Keratinocyte (primary cell): ENCODE results near the gene UBR3. TPM values are rescaled to one million over a fixed set of nuclear protein-coding genes. Genes with fewer than 3 reads are reported as not detected.

Experiments used
- DNase-seq: peaks from one replicate; pipeline ENCODE4 v3.0.0-alpha.2; 2011; ENCODE audit warnings: low read depth, missing footprints, low spot score
- FAIRE-seq: peaks from 2 replicates; lab custom pipeline; 2011; peaks lifted over from hg19 to GRCh38; lab: Jason Lieb, UNC
- H2AFZ ChIP-seq: 2 replicates; pipeline ENCODE4 v1.6.0; 2012; ENCODE audit warnings: low read length, control low read depth, inconsistent platforms; ENCODE audit not compliant: control insufficient read depth
- H3K27ac ChIP-seq: 2 replicates; pipeline ENCODE4 v1.5.1; 2011; ENCODE audit warnings: low read length; ENCODE audit not compliant: control insufficient read depth, insufficient read depth
- H3K27me3 ChIP-seq: 3 replicates; pipeline ENCODE4 v1.6.0; 2011; ENCODE audit warnings: low read length; ENCODE audit not compliant: control insufficient read depth, insufficient read depth; ENCODE audit errors: extremely low read depth
- H3K36me3 ChIP-seq, 2 experiments: 2 replicates in 1 of 2; 3 replicates in 1 of 2; pipeline ENCODE4 v1.5.1; 2011; ENCODE audit warnings: low read length in 2 of 2, mild to moderate bottlenecking in 1 of 2; ENCODE audit not compliant: control insufficient read depth in 2 of 2, insufficient read depth in 2 of 2; ENCODE audit errors: extremely low read depth in 1 of 2
- H3K4me1 ChIP-seq: 3 replicates; pipeline ENCODE4 v1.5.1; 2011; ENCODE audit warnings: low read length; ENCODE audit not compliant: control insufficient read depth, insufficient read depth; ENCODE audit errors: extremely low read depth
- H3K4me2 ChIP-seq: 3 replicates; pipeline ENCODE4 v1.6.0; 2011; ENCODE audit warnings: low read depth, low read length; ENCODE audit not compliant: control insufficient read depth, insufficient read depth; ENCODE audit errors: extremely low read depth
- H3K4me3 ChIP-seq, 3 experiments: fragments of 200-600 bp in 1 of 3; sonication (generic) in 1 of 3; 2 replicates in 2 of 3; 3 replicates in 1 of 3; pipeline ENCODE4 v1.5.1; 2011 to 2016; ENCODE audit warnings: low read length in 3 of 3, mild to moderate bottlenecking in 3 of 3, control low read depth in 2 of 3, inconsistent platforms in 1 of 3, low read depth in 1 of 3, mixed read lengths in 1 of 3, mixed run types in 1 of 3, moderate library complexity in 1 of 3; ENCODE audit not compliant: control insufficient read depth in 2 of 3, insufficient read depth in 2 of 3; ENCODE audit errors: extremely low read depth in 1 of 3
- H3K79me2 ChIP-seq: 2 replicates; pipeline ENCODE4 v1.6.0; 2012; ENCODE audit warnings: low read length; ENCODE audit not compliant: control insufficient read depth, insufficient read depth
- H3K9ac ChIP-seq: 3 replicates; pipeline ENCODE4 v1.6.0; 2011; ENCODE audit warnings: low read length; ENCODE audit not compliant: control insufficient read depth, insufficient read depth; ENCODE audit errors: extremely low read depth
- H3K9me1 ChIP-seq: 3 replicates; pipeline ENCODE4 v1.6.0; 2011; ENCODE audit warnings: low read length; ENCODE audit not compliant: control insufficient read depth, insufficient read depth; ENCODE audit errors: extremely low read depth
- H3K9me3 ChIP-seq: 2 replicates; pipeline ENCODE4 v1.5.1; 2012; ENCODE audit warnings: low read depth, low read length; ENCODE audit not compliant: control insufficient read depth
- H4K20me1 ChIP-seq: 3 replicates; pipeline ENCODE4 v1.6.0; 2011; ENCODE audit warnings: low read length; ENCODE audit not compliant: control insufficient read depth, insufficient read depth; ENCODE audit errors: extremely low read depth
- EZH2 ChIP-seq: IDR thresholded peaks from one replicate; pipeline ENCODE4 v1.6.1; 2012; ENCODE audit warnings: inconsistent platforms, mild to moderate bottlenecking, low read length, moderate library complexity
- dilution Hi-C: fragments of 300-500 bp; cut with MboI; formaldehyde crosslinking; loops from one replicate; pipeline ENCODE4 v1.7.0; 2020; ENCODE audit warnings: low sequenced_read_pairs; ENCODE audit not compliant: extremely low pct_ligation_motif_present
- polyA plus RNA-seq, 5 experiments: library from polyadenylated mRNA; depleted of rRNA in 3 of 5; stranded (reverse) in 3 of 5; stranded (forward) in 1 of 5; unstranded in 1 of 5; fragments of >200 nt; gene quantifications; 1 replicate in 1 of 5; 2 replicates in 3 of 5; 3 replicates in 1 of 5; pipeline versions ENCODE4 v1.2.1 to v1.2.3, GENCODE V29; 2011 to 2012; ENCODE audit warnings: missing spikeins in 2 of 5, low read depth in 1 of 5, low replicate concordance in 1 of 5
- TF ChIP-seq, protein P1 (sequence below), 3 experiments: IDR thresholded peaks in 1 of 3; conservative IDR thresholded peaks in 1 of 3; optimal IDR thresholded peaks in 1 of 3; 2 replicates in 2 of 3; 3 replicates in 1 of 3; pipeline versions ENCODE3 to v1.5.1; 2011; ENCODE audit warnings: low read length in 3 of 3, mild to moderate bottlenecking in 3 of 3, moderate library complexity in 2 of 3, control low read depth in 1 of 3, inconsistent platforms in 1 of 3; ENCODE audit not compliant: insufficient read depth in 2 of 3; ENCODE audit errors: extremely low read depth in 1 of 3

UBR3 gene
- polyA plus RNA-seq, 1 donor (not counting 4 experiments of a cell fraction or from before 2014, with no cell fraction given) = 14.7 TPM

- H3K9ac ChIP-seq = no peak overlapping the region
- dilution Hi-C loops = no loop called here
- FAIRE-seq (no peak), DNase-seq (no peak)
- H3K4me2 ChIP-seq = no peak overlapping the region
- no peaks in the 10 kb centered on the region for H3K9me1 ChIP-seq
- no peaks in the 10 kb centered on the region for H3K36me3 ChIP-seq
- H4K20me1 ChIP-seq = no peaks in the 10 kb centered on the region
- H3K27ac ChIP-seq = no peak overlapping the region
- H3K79me2 ChIP-seq = no peaks in the 10 kb centered on the region
- no peak overlapping the region for H2AFZ ChIP-seq
- H3K4me1 ChIP-seq = no peaks in the 10 kb centered on the region
- no peak for TF ChIP-seq EZH2
- TF ChIP-seq, protein P1, sequence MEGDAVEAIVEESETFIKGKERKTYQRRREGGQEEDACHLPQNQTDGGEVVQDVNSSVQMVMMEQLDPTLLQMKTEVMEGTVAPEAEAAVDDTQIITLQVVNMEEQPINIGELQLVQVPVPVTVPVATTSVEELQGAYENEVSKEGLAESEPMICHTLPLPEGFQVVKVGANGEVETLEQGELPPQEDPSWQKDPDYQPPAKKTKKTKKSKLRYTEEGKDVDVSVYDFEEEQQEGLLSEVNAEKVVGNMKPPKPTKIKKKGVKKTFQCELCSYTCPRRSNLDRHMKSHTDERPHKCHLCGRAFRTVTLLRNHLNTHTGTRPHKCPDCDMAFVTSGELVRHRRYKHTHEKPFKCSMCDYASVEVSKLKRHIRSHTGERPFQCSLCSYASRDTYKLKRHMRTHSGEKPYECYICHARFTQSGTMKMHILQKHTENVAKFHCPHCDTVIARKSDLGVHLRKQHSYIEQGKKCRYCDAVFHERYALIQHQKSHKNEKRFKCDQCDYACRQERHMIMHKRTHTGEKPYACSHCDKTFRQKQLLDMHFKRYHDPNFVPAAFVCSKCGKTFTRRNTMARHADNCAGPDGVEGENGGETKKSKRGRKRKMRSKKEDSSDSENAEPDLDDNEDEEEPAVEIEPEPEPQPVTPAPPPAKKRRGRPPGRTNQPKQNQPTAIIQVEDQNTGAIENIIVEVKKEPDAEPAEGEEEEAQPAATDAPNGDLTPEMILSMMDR (optimal IDR thresholded peaks at IDR 0.05 in 1 of 3, IDR thresholded peaks at IDR 0.05 in 1 of 3, conservative IDR thresholded peaks at IDR 0.05 in 1 of 3; ENCODE audit: extremely low read depth in 1 of 3, insufficient read depth in 2 of 3, low read length in 3 of 3) = no peak
- no peaks in the 10 kb centered on the region for H3K9me3 ChIP-seq
- H3K27me3 ChIP-seq = no peaks in the 10 kb centered on the region
- H3K4me3 ChIP-seq = no peak overlapping the region
Observed at GRCh38 chr2:170056900-170057299, 229.6 kb downstream of the UBR3 start.

DNA sequence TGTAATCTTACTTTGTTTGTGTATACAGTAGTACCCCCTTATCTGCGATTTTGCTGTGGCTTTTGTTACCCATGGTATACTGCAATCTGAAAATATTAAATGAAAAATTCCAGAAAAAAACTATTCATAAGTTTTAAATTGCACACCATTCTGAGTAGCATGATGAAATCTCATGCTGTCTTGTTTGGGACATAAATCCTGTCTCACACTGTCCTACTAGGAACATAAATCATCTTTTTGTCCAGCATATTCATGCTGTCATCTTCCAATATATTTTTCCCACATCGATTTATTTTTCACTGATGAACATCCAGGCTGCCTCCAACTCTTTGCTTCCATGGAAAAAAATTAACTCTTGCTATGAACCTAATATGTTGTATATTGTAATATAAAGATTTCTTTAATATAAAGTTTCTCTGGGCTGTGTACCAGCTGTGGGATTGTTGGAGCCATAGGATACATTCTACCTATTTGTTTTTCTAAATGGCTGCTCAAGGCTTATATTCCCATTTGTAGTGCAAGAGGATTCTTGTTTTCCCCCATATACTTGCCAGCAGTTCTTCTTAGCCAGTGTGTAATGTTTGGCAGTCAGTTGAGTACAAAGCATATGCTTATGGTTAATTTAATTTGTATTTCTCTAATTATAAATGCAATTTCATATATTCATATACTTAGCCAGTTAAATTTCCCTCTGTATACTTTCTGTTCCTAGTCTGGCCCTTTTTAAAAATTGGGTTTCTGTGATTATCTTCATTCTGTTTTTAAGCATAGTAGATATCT, 236.4 kb downstream of the UBR3 start:
- peaks cover 0 to 3% of the 10 kb centered on the region in 2 experiments for H3K36me3 ChIP-seq
- dilution Hi-C loops = no loop called here
- H4K20me1 ChIP-seq = no peaks in the 10 kb centered on the region
- H3K27me3 ChIP-seq = no peaks in the 10 kb centered on the region
- H3K9me3 ChIP-seq = no peaks in the 10 kb centered on the region
- no peak for TF ChIP-seq EZH2
- TF ChIP-seq, protein P1 (optimal IDR thresholded peaks at IDR 0.05 in 1 of 3, IDR thresholded peaks at IDR 0.05 in 1 of 3, conservative IDR thresholded peaks at IDR 0.05 in 1 of 3; ENCODE audit: extremely low read depth in 1 of 3, insufficient read depth in 2 of 3, low read length in 3 of 3) = no peak
- no peaks in the 10 kb centered on the region for H3K9me1 ChIP-seq
- DNase-seq = no peak
- H3K79me2 ChIP-seq = no peaks in the 10 kb centered on the region
- no peak overlapping the region for H2AFZ ChIP-seq
- FAIRE-seq = no peak
- no peaks in the 10 kb centered on the region for H3K4me1 ChIP-seq
- no peak overlapping the region for H3K4me3 ChIP-seq
- H3K9ac ChIP-seq = no peak overlapping the region
- H3K27ac ChIP-seq = no peak overlapping the region
- H3K4me2 ChIP-seq = no peak overlapping the region
